ENCODE measurements around the gene CDHR4. TPM values are rescaled to one million over a fixed set of nuclear protein-coding genes. Genes with fewer than 3 reads are reported as not detected.
"Not testable (repeated sequence)": the region's sequence is repeated elsewhere in the genome, so short reads cannot be mapped to it uniquely, and the experiment has no call there.

The CDHR4 gene
- total and polyA plus RNA-seq, 9 of the 15 experiments (the other 6 are each of a cell fraction or from before 2014, with no cell fraction given) = 0.21 TPM; not detected in 8

- Histone ChIP-seq H3K9me1 (ENCODE audit: control insufficient read depth, insufficient read depth, low read length) (no peaks in the 10 kb centered on the region), H3K9me3 (replicated peaks; ENCODE audit: control insufficient read depth, insufficient read depth, low read depth, low read length) (no peaks in the 10 kb centered on the region), H3K4me1 (replicated peaks in 1 of 2; ENCODE audit: control insufficient read depth in 2 of 2, insufficient read depth in 2 of 2, low read length in 2 of 2) (no peaks in the 10 kb centered on the region; a peak in 2 of 5 replicates), H3K27me3 (ENCODE audit: control insufficient read depth in 2 of 2, insufficient read depth in 2 of 2, low read length in 2 of 2) (no peaks in the 10 kb centered on the region), H2AFZ (ENCODE audit: low read depth, low read length) (no peak overlapping the region), H4K20me1 (replicated peaks; ENCODE audit: control insufficient read depth, insufficient read depth, low read length) (0 out of 2 replicates have a peak, but pooled peaks cover 3% of the 10 kb centered on the region), H3K27ac (ENCODE audit: extremely low read depth, low read depth, low read length) (no peak overlapping the region), H3K36me3 (ENCODE audit: control insufficient read depth, insufficient read depth, low read length) (peaks cover 57% of the 10 kb centered on the region; the same call in 2 of the 3 replicates), H3K4me3 (no peak overlapping the region), H3K9ac (ENCODE audit: insufficient read depth in 1 of 2, low read depth in 2 of 2, low read length in 2 of 2) (no peak overlapping the region), H3K4me2 (ENCODE audit: insufficient read depth, low read length) (no peak overlapping the region), H3K79me2 (ENCODE audit: control insufficient read depth, insufficient read depth, low read length) (peaks cover 79% of the 10 kb centered on the region)
- no peak for TF ChIP-seq ZNF134 (CRISPR knock-in tag; conservative IDR thresholded peaks at IDR 0.05)
- TF ChIP-seq TOE1 (IDR thresholded peaks at IDR 0.05; ENCODE audit: borderline replicate concordance) = no peak
- TF ChIP-seq TOE1 (CRISPR knock-in tag; IDR thresholded peaks at IDR 0.05; ENCODE audit: borderline replicate concordance, low read depth) = no peak
- no TSS peak for BruUV-seq (replicated peaks)
- ChIA-PET CTCF (ENCODE audit: low intra/inter-chr PET ratio) (no interaction called here), POLR2A (interaction anchor here (0.9 to 1.4 kb wide), 3 partner anchors 20 to 24 kb away, joined by 3 to 4 read pairs (median 3); partner anchors contain the start of gene INKA1)
- intact Hi-C loops (cut with micrococcal nuclease) (no loop called here), in situ Hi-C loops (cut with MboI) (no loop called here)
- 84% methylated on average over 5 of the region's 5 CpGs for WGBS (ENCODE audit: insufficient coverage, low coverage, missing lambda C conversion rate)
- DNase-seq (ENCODE audit: extremely low read depth in 1 of 4, low spot score in 3 of 4) = no peak
- no peak for FAIRE-seq
- ATAC-seq = no peak
These were observed 20.2 kb downstream of the CDHR4 start for GRCh38 chr3:49779358-49780079.

DNA sequence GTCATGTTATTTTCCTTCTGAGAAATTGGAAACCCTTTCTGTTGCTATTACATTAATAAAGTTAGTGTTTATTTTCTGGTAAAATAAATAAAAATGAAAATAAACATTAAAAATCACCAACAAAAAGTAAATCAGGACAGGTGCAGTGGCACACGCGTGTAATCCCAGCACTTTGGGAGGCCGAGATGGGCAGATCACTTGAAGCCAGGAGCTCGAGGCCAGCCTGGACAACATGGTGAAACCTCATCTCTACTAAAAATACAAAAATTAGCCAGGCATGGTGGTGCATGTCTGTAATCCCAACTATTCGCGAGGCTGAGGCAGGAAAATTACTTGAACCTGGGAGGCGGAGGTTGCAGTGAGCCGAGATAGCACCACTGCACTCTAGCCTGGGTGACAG is 23.6 kb downstream of the CDHR4 start:
- H3K9me1 ChIP-seq (ENCODE audit: control insufficient read depth, insufficient read depth, low read length); H3K27me3 ChIP-seq (ENCODE audit: control insufficient read depth in 2 of 2, insufficient read depth in 2 of 2, low read length in 2 of 2); DNase-seq (ENCODE audit: extremely low read depth in 1 of 4, low spot score in 3 of 4); FAIRE-seq; BruUV-seq (replicated peaks); ATAC-seq; H3K4me2 ChIP-seq (ENCODE audit: insufficient read depth, low read length); H3K9me3 ChIP-seq (replicated peaks; ENCODE audit: control insufficient read depth, insufficient read depth, low read depth, low read length); in situ Hi-C loops (cut with MboI); H4K20me1 ChIP-seq (replicated peaks; ENCODE audit: control insufficient read depth, insufficient read depth, low read length); H3K27ac ChIP-seq (ENCODE audit: extremely low read depth, low read depth, low read length); H3K4me1 ChIP-seq (replicated peaks in 1 of 2; ENCODE audit: control insufficient read depth in 2 of 2, insufficient read depth in 2 of 2, low read length in 2 of 2); CTCF ChIA-PET (ENCODE audit: low intra/inter-chr PET ratio); H2AFZ ChIP-seq (ENCODE audit: low read depth, low read length); H3K9ac ChIP-seq (ENCODE audit: insufficient read depth in 1 of 2, low read depth in 2 of 2, low read length in 2 of 2); H3K4me3 ChIP-seq; intact Hi-C loops (cut with micrococcal nuclease): not testable (repeated sequence)
- Histone ChIP-seq H3K36me3 (ENCODE audit: control insufficient read depth, insufficient read depth, low read length) (peaks cover 41% of the 10 kb centered on the region; the same call in 2 of the 3 replicates), H3K79me2 (ENCODE audit: control insufficient read depth, insufficient read depth, low read length) (peaks cover 81% of the 10 kb centered on the region)
- WGBS (ENCODE audit: insufficient coverage, low coverage, missing lambda C conversion rate) = 89% methylated on average over 8 of the region's 8 CpGs
- POLR2A ChIA-PET = interaction anchor here (2.7 kb wide), 1 partner anchor 18 kb away, joined by 12 read pairs; no protein-coding TSS in a partner anchor
